Calu3 (cell line): ENCODE measurements around the gene DDX31. TPM values are rescaled to one million over a fixed set of nuclear protein-coding genes. Genes with fewer than 3 reads are reported as not detected.

Source experiments
- BruUV-seq: library from RNA; stranded (reverse); fragments of 400-500 nt; replicated peaks from 2 replicates; lab custom pipeline; 2021; lab: Mats Ljungman, UMichigan
- CTCF ChIA-PET: fragments of 300-600 bp; sonication (Branson Sonifier 250); formaldehyde crosslinking; loops from one replicate; lab custom pipeline; 2022; ENCODE audit warnings: antibody characterized with exemption; lab: Charles Lee
- DNase-seq: peaks from one replicate; pipeline ENCODE4 v3.0.0; 2022
- H3K27ac Mint-ChIP-seq: one replicate; pipeline ENCODE4 v1.8.0; 2022; ENCODE audit warnings: mixed read lengths; ENCODE audit not compliant: unreplicated experiment
- H3K27me3 Mint-ChIP-seq: one replicate; pipeline ENCODE4 v1.8.0; 2022; ENCODE audit warnings: mixed read lengths; ENCODE audit not compliant: unreplicated experiment
- H3K36me3 Mint-ChIP-seq: one replicate; pipeline ENCODE4 v1.8.0; 2022; ENCODE audit warnings: mild to moderate bottlenecking, moderate library complexity, mixed read lengths; ENCODE audit not compliant: insufficient read depth, unreplicated experiment
- H3K4me1 Mint-ChIP-seq: one replicate; pipeline ENCODE4 v1.8.0; 2022; ENCODE audit warnings: mild to moderate bottlenecking, low read depth, mixed read lengths; ENCODE audit not compliant: unreplicated experiment
- H3K4me3 Mint-ChIP-seq: one replicate; pipeline ENCODE4 v1.8.0; 2022; ENCODE audit warnings: mild to moderate bottlenecking, low read depth, moderate library complexity, mixed read lengths; ENCODE audit not compliant: unreplicated experiment
- H3K9me3 Mint-ChIP-seq: one replicate; pipeline ENCODE4 v1.8.0; 2022; ENCODE audit warnings: low read depth, mixed read lengths; ENCODE audit not compliant: unreplicated experiment
- CTCF ChIP-seq: fragments of 200-600 bp; IDR thresholded peaks from one replicate; pipeline ENCODE4 v1.8.0; 2022; ENCODE audit warnings: antibody characterized with exemption; ENCODE audit not compliant: unreplicated experiment
- intact Hi-C: fragments of 100-400 bp; cut with micrococcal nuclease; formaldehyde crosslinking; loops from one replicate; pipeline ENCODE4 v1.10.0; 2022; ENCODE audit not compliant: unreplicated experiment
- total RNA-seq: library from RNA; stranded (reverse); gene quantifications from 2 replicates; pipeline ENCODE4 v1.2.3, GENCODE V29; 2022

DDX31 gene
- total RNA-seq, 1 experiment from 2014 or later = 18.4 TPM

GRCh38 chr9:132708239-132708638 is 38.5 kb upstream of the DDX31 start:
- Mint-ChIP-seq H3K27ac (no peak overlapping the region), H3K9me3 (no peaks in the 10 kb centered on the region), H3K36me3 (no peaks in the 10 kb centered on the region), H3K4me1 (peaks cover 3% of the 10 kb centered on the region), H3K27me3 (peaks cover 39% of the 10 kb centered on the region), H3K4me3 (no peak overlapping the region)
- no TSS peak for BruUV-seq
- intact Hi-C loops = no loop called here
- CTCF ChIA-PET = no interaction called here
- no peak for DNase-seq
- no peak for TF ChIP-seq CTCF

DNA sequence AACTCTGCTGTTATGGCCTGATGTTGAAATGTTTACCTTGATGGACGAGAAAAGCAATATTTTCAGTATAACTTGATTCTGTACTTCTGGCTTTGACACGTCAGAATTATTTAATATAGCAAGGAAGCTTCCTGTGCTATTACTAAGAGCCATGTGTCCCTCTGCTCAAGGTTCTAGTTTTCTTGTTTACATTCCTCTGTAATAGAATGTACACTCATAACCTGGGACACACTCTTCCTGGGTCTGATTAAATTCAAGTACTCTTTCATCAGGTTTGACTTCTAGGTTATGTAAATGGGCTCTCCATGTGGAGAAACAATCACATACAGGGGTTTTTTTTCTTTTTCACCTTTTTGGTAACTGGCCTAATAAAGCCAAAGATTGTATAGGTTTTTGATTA is 33.6 kb upstream of the DDX31 start:
- no peak for TF ChIP-seq CTCF
- H3K36me3 Mint-ChIP-seq = no peaks in the 10 kb centered on the region
- no peak overlapping the region for H3K4me3 Mint-ChIP-seq
- H3K9me3 Mint-ChIP-seq = peaks cover 3% of the 10 kb centered on the region
- peaks cover 13% of the 10 kb centered on the region for H3K27me3 Mint-ChIP-seq
- CTCF ChIA-PET = no interaction called here
- H3K27ac Mint-ChIP-seq = no peak overlapping the region
- BruUV-seq = no TSS peak
- intact Hi-C loops = no loop called here
- H3K4me1 Mint-ChIP-seq = peaks cover 6% of the 10 kb centered on the region
- DNase-seq = no peak

- peaks cover 3% of the 10 kb centered on the region for H3K9me3 Mint-ChIP-seq
- no peak overlapping the region for H3K4me3 Mint-ChIP-seq
- no peak overlapping the region for H3K27ac Mint-ChIP-seq
- intact Hi-C loops = no loop called here
- no peaks in the 10 kb centered on the region for H3K36me3 Mint-ChIP-seq
- H3K27me3 Mint-ChIP-seq = peaks cover 12% of the 10 kb centered on the region
- CTCF ChIA-PET = no interaction called here
- no TSS peak for BruUV-seq
- no peak for DNase-seq
- TF ChIP-seq CTCF = no peak
- H3K4me1 Mint-ChIP-seq = peaks cover 6% of the 10 kb centered on the region
These were observed 32.5 kb upstream of the DDX31 start for GRCh38 chr9:132702254-132702653.

GRCh38 chr9:132699956-132700355 is 30.2 kb upstream of the DDX31 start:
- no peak for TF ChIP-seq CTCF
- Mint-ChIP-seq H3K4me3 (no peak overlapping the region), H3K4me1 (peaks cover 6% of the 10 kb centered on the region), H3K9me3 (peaks cover 6% of the 10 kb centered on the region), H3K27me3 (no peaks in the 10 kb centered on the region), H3K36me3 (no peaks in the 10 kb centered on the region), H3K27ac (no peak overlapping the region)
- intact Hi-C loops = no loop called here
- CTCF ChIA-PET = no interaction called here
- BruUV-seq = no TSS peak
- no peak for DNase-seq
